ENCODE data around the gene RIMBP2.

RIMBP2 gene

DNA sequence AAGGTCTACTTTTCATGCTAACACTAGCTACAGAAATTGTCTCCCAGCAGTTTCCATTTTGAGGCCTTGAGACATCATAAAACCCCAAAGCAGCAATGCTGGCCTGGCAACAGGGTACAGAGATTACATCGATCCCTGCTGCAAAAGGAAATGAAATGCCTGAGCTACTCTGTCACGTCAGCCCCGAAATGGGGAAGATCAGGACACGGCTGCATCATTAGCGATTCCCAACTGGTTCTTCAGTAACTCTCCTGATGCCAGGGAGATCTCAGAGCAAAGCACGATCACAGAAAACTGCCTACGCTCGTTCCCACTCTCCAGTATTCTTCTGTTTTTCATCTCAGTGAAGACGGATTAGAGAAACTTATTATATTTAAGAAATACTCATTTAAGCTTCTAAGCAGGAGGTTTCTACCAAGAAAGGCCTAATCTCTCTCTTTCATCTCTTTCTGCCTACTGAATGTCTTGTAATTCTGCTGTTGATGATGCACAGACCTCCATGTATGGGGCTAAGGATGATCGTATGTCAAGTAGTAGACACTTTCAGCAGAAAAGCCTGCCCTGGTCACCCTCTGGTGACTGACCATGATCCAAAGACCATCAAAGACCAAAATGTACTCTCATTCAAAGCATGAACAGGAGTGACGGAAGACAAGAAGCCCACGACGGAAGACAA lies 168.5 kb downstream of the RIMBP2 start:
- Mint-ChIP-seq H3K36me3 (no peaks in the 10 kb centered on the region), H3K27ac (no peak overlapping the region), H3K9me3 (peaks cover 2% of the 10 kb centered on the region), H3K4me3 (no peak overlapping the region), H3K4me1 (no peaks in the 10 kb centered on the region), H3K27me3 (peaks cover 2% of the 10 kb centered on the region)
- DNase-seq (ENCODE audit: low spot score in 2 of 2) (no peak), ATAC-seq (ENCODE audit: low read depth) (no peak)

DNA sequence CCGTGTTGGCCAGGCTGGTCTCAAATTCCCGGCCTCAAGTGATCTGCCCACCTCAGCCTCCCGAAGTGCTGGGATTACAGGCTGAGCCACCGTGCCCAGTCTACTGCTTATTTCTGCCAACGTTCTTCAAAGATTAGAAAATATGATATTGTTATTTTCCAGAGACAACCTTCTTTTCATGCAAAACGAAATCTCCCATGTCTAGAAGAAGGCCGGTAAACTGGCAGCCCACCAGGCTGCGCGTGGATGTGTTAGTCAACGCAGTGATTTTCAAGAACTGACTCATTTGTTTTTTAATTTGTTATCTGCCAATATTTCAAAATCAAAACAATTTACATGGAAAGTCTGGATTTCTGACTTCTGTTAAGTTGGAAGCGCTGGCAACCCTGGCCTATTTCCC lies 169.6 kb downstream of the RIMBP2 start:
- no peak overlapping the region for H3K4me3 Mint-ChIP-seq
- DNase-seq (ENCODE audit: low spot score in 2 of 2): no peak
- no peak for ATAC-seq (ENCODE audit: low read depth)
- no peaks in the 10 kb centered on the region for H3K4me1 Mint-ChIP-seq
- peaks cover 5% of the 10 kb centered on the region for H3K9me3 Mint-ChIP-seq
- no peaks in the 10 kb centered on the region for H3K36me3 Mint-ChIP-seq
- peaks cover 2% of the 10 kb centered on the region for H3K27me3 Mint-ChIP-seq
- no peak overlapping the region for H3K27ac Mint-ChIP-seq

DNA sequence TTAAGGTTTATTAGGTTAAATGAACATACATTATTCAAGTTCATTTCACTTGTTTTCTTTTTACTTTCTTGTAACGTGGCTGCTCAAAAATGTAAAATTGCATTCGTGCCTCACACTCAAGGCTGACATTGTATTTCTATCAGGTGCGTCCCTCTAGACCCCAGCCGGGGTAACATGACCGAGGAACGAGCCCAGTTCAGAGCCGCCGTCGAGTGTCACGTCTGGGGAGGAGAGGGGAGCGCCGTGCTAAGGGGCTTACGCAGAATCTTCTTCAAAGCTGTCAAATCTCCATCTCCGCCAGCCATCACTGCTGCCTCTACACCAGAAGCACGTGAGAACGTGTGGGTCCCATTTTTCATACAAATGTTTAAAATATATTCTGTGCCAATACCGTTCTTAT lies 170.6 kb downstream of the RIMBP2 start:
- Mint-ChIP-seq H3K27me3 (peaks cover 2% of the 10 kb centered on the region), H3K36me3 (no peaks in the 10 kb centered on the region), H3K27ac (no peak overlapping the region), H3K4me3 (no peak overlapping the region), H3K9me3 (peaks cover 5% of the 10 kb centered on the region), H3K4me1 (no peaks in the 10 kb centered on the region)
- ATAC-seq (ENCODE audit: low read depth): no peak
- DNase-seq (ENCODE audit: low spot score in 2 of 2): no peak

DNA sequence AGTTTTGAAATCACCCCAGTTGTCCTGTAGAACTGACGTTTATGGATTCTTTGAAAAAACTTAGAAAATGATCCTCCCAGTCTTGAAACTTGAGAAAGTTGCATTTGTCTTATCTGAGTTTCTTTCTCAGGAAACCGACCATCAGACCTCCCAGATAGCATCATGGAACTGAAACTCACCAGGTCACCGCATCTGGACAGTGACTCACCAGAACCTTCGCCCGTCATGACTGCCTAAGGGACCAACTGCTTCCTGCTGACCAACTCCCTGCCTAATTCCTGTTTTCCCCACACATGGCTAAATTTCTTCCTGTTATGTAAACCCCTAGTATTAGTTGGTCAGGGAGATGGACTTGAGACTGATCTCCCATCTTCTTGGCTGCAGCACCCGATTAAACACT lies 175.7 kb downstream of the RIMBP2 start:
- ATAC-seq (ENCODE audit: low read depth) (no peak), DNase-seq (ENCODE audit: low spot score in 2 of 2) (no peak)
- no peaks in the 10 kb centered on the region for H3K27me3 Mint-ChIP-seq
- peaks cover 8% of the 10 kb centered on the region for H3K9me3 Mint-ChIP-seq
- H3K4me3 Mint-ChIP-seq: no peak overlapping the region
- H3K36me3 Mint-ChIP-seq: peaks cover 2% of the 10 kb centered on the region
- no peak overlapping the region for H3K27ac Mint-ChIP-seq
- no peaks in the 10 kb centered on the region for H3K4me1 Mint-ChIP-seq

DNA sequence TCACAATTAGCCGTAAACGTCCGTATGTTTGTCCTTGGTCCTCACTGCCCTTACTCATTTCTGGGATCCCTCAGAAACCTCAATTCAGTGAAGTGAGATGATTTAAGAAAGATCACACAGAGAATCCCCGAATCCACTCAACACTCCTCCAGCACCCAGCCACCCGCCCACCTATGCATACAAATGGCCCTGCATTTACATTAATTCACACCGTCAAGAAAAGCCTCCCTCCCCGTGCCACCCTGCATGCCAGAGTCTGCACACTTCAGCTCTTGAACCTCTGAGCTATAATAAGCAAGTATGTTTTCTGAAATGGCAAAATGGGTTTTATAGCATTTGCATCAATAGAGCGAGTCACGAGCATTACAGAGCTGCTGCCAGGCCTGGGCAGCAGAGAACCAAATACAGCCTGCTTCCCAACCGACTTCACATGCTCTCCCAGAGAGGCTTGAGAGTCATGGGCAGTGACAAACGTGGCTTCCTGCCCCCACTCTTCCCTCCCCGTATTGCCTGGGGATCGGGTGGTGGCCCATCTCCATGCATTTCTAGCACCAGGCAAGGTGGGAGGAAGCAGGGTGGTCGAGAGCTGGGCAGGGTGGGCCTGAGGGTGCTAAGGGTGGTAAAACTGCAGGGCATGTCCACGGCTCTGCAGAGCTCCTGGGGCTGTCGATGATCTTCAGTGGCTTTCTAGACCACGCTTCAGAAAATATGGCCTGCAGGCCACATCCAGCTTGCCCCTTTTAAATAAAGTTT lies 177.6 kb downstream of the RIMBP2 start:
- no peak overlapping the region for H3K4me3 Mint-ChIP-seq
- peaks cover 2% of the 10 kb centered on the region for H3K36me3 Mint-ChIP-seq
- H3K9me3 Mint-ChIP-seq: peaks cover 8% of the 10 kb centered on the region
- no peaks in the 10 kb centered on the region for H3K4me1 Mint-ChIP-seq
- no peak overlapping the region for H3K27ac Mint-ChIP-seq
- ATAC-seq (ENCODE audit: low read depth) (no peak), DNase-seq (ENCODE audit: low spot score in 2 of 2) (no peak)
- no peaks in the 10 kb centered on the region for H3K27me3 Mint-ChIP-seq

DNA sequence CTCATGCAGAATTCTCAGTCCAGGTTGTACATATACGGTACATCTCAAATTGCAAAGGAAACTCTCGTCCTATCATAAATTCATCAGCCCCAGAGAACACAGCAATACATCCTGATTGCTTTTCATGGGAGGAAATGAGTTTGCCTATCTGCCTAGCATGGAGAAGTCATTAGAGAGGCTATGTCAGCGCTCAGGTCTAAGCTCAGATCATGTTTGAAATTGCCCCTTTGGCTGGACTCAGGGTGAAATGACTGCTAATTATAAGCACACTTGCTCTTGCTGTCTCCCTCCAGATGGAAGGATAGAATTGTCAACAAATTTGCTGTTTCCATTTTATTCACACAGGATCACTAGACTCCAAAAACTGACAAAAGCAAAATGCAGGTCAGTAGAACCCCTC lies 178.4 kb downstream of the RIMBP2 start:
- no peak overlapping the region for H3K27ac Mint-ChIP-seq
- H3K4me1 Mint-ChIP-seq: no peaks in the 10 kb centered on the region
- no peak for DNase-seq (ENCODE audit: low spot score in 2 of 2)
- ATAC-seq (ENCODE audit: low read depth): no peak
- peaks cover 2% of the 10 kb centered on the region for H3K36me3 Mint-ChIP-seq
- no peaks in the 10 kb centered on the region for H3K27me3 Mint-ChIP-seq
- peaks cover 8% of the 10 kb centered on the region for H3K9me3 Mint-ChIP-seq
- H3K4me3 Mint-ChIP-seq: no peak overlapping the region

DNA sequence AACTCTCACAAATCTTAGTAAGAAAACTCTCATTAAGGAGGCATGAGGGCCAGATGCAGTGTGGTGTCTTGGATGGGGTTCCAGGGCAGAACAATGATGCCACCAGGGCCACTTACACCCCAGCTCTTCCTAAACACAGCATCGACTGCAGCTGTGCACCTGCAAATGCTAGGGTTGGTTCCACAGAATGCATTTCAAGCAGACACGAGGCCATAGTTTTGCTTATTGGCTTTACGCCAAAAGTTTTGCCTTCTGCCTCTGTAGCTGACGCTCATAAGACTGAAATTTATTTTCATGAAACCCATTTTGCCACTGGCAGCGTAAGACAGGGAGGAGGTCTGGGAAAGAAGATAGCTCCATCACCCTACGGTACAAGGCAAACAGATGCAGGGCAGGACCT lies 179.0 kb downstream of the RIMBP2 start:
- DNase-seq (ENCODE audit: low spot score in 2 of 2) (no peak), ATAC-seq (ENCODE audit: low read depth) (no peak)
- Mint-ChIP-seq H3K4me1 (no peaks in the 10 kb centered on the region), H3K27ac (no peak overlapping the region), H3K4me3 (no peak overlapping the region), H3K36me3 (peaks cover 2% of the 10 kb centered on the region), H3K27me3 (no peaks in the 10 kb centered on the region), H3K9me3 (peaks cover 7% of the 10 kb centered on the region)

DNA sequence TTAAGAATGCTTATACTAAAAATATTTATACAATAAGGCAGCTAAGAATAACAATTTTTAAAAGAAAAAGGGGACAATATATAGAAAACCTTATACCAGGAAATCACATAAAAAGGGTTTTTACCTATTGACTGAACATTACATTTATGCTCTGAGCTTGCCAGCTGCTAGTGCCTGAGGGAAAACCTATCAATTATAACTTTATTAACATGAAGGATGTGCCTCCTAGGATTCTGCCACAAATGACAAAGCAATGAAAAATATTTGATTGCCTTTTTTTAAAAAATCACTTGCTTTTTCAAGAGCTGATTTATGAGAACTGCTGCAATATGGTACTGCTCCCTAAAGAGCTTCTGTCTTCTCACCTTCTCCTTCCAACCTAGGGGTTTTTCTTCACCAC lies 185.7 kb downstream of the RIMBP2 start:
- no peak overlapping the region for H3K27ac Mint-ChIP-seq
- ATAC-seq (ENCODE audit: low read depth): no peak
- no peak for DNase-seq (ENCODE audit: low spot score in 2 of 2)
- peaks cover 2% of the 10 kb centered on the region for H3K27me3 Mint-ChIP-seq
- H3K4me1 Mint-ChIP-seq: no peaks in the 10 kb centered on the region
- H3K9me3 Mint-ChIP-seq: no peaks in the 10 kb centered on the region
- no peaks in the 10 kb centered on the region for H3K36me3 Mint-ChIP-seq
- H3K4me3 Mint-ChIP-seq: no peak overlapping the region

DNA sequence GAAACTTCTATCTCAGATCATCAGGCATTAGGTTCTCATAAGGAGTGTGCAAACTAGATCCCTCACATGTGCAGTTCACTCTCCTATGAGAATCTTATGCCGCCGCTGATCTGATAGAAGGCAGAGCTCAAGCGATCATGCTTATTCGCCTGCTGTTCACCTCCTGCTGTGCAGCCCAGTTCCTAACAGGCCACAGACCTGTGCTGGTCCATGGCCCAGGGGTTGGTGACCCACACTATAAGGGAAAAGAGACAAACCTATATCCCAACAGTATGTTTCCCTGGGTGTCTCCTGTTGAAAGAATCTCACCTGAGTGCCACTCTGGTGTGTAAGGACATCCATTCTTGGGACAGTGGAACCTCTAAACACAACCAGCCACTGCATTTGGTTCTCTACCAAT lies 186.3 kb downstream of the RIMBP2 start:
- Mint-ChIP-seq H3K36me3 (no peaks in the 10 kb centered on the region), H3K27me3 (peaks cover 2% of the 10 kb centered on the region), H3K4me1 (no peaks in the 10 kb centered on the region), H3K27ac (no peak overlapping the region), H3K4me3 (no peak overlapping the region), H3K9me3 (no peaks in the 10 kb centered on the region)
- DNase-seq (ENCODE audit: low spot score in 2 of 2) (no peak), ATAC-seq (ENCODE audit: low read depth) (no peak)

DNA sequence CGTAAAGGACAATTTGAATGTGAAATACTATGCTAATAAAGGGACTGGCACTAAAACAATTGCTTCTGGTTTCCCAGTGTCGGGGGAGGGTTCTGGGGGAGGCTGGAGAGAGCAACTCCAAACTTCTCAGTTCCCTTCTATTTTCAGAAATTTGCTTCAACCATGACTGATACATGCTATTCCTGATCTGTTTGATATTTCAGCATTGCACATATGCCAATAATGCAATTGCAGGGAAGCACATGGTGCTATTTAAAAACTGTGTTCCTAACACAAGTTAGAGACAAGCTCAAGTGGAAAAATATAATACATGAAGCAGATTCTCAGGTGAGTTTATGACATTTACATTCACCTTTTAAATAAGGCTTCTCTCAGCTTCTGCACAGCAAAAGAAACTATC lies 188.9 kb downstream of the RIMBP2 start:
- peaks cover 4% of the 10 kb centered on the region for H3K27me3 Mint-ChIP-seq
- ATAC-seq (ENCODE audit: low read depth): no peak
- no peak for DNase-seq (ENCODE audit: low spot score in 2 of 2)
- no peaks in the 10 kb centered on the region for H3K36me3 Mint-ChIP-seq
- H3K9me3 Mint-ChIP-seq: no peaks in the 10 kb centered on the region
- H3K4me3 Mint-ChIP-seq: no peak overlapping the region
- no peaks in the 10 kb centered on the region for H3K4me1 Mint-ChIP-seq
- no peak overlapping the region for H3K27ac Mint-ChIP-seq

DNA sequence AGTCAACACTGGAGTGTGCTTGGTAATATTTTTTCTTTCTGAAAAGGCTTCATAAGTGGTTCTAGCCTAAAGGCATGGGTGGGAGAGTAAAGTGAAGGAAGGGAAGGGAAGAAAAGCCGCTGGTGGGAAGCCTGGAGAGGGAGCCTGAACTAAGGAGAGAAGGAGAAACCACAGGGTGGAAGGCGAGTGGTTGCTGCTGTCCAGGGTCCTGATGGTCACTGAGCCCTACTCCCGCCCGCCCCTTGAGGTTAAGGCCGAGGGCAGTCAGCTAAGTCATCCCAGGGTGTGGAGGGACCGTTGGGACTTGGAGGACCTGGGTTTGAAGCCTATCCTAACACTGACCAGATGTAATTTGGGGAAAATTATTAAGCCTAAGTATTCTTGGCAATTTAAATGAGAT lies 189.3 kb downstream of the RIMBP2 start:
- Mint-ChIP-seq H3K4me3 (no peak overlapping the region), H3K36me3 (no peaks in the 10 kb centered on the region), H3K4me1 (no peaks in the 10 kb centered on the region), H3K27me3 (peaks cover 4% of the 10 kb centered on the region), H3K9me3 (no peaks in the 10 kb centered on the region), H3K27ac (no peak overlapping the region)
- no peak for DNase-seq (ENCODE audit: low spot score in 2 of 2)
- ATAC-seq (ENCODE audit: low read depth): no peak

DNA sequence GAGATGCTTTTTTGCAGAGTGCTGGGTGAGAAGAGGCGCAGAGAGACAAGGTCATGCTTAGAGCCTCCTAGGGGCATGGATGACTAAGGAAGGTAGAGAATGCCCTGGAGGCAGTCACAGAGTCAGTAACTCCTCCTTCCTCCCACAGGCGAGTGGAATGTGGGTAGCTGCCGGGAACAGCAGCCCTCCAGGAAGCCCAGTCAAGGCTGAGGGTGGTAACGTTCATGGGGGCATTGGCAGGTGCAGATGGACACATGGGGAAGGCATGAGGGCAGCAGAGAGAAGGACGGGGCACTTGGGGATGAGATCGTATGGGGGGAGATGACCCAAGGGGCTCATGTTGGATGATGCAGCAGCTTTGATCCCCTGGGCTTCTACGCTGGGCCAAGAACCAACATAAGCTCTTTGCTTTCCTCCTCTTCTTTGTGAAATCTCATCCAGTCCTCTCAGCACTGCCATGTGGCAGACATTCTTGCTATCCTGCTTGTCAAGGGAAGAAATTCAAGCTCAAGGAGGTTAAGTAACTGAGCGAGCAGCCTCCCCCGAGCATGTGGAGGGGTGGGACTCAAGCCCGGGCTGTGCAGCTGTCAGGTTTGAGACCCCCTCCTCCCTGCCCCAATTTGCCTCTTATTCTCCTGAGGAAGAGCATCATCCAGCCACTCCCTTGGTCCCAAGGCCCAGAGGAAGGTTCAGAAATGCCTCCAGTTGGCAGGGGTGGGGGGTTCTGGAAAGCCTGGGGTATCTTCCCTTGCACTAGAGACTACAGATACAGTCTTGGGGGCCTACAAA lies 190.5 kb downstream of the RIMBP2 start:
- Mint-ChIP-seq H3K4me1 (no peaks in the 10 kb centered on the region), H3K4me3 (no peak overlapping the region), H3K9me3 (no peaks in the 10 kb centered on the region), H3K27me3 (peaks cover 4% of the 10 kb centered on the region), H3K36me3 (no peaks in the 10 kb centered on the region), H3K27ac (no peak overlapping the region)
- ATAC-seq (ENCODE audit: low read depth) (no peak), DNase-seq (ENCODE audit: low spot score in 2 of 2) (no peak)

DNA sequence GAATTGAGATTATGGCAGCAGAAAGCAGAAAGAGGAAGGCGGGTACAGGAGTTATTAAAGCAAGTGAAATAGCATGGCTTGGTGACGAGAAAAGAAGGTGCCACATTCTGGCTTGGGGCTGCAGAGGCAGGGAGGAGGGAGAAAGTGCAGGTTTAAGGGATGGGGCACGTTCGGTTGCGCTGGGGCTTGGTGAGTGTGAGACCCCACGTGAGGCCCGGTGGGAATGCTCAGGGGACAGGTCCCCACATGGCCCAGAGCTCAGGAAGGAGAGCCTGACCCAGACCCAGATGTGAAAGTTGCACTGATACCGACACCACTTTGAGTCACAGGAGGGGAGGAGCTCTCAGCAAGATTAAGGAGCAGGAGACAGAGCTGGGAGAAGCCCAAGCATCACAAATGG lies 191.3 kb downstream of the RIMBP2 start:
- DNase-seq (ENCODE audit: low spot score in 2 of 2) (no peak), ATAC-seq (ENCODE audit: low read depth) (no peak)
- Mint-ChIP-seq H3K27me3 (peaks cover 4% of the 10 kb centered on the region), H3K9me3 (no peaks in the 10 kb centered on the region), H3K4me3 (no peak overlapping the region), H3K36me3 (no peaks in the 10 kb centered on the region), H3K4me1 (no peaks in the 10 kb centered on the region), H3K27ac (no peak overlapping the region)

DNA sequence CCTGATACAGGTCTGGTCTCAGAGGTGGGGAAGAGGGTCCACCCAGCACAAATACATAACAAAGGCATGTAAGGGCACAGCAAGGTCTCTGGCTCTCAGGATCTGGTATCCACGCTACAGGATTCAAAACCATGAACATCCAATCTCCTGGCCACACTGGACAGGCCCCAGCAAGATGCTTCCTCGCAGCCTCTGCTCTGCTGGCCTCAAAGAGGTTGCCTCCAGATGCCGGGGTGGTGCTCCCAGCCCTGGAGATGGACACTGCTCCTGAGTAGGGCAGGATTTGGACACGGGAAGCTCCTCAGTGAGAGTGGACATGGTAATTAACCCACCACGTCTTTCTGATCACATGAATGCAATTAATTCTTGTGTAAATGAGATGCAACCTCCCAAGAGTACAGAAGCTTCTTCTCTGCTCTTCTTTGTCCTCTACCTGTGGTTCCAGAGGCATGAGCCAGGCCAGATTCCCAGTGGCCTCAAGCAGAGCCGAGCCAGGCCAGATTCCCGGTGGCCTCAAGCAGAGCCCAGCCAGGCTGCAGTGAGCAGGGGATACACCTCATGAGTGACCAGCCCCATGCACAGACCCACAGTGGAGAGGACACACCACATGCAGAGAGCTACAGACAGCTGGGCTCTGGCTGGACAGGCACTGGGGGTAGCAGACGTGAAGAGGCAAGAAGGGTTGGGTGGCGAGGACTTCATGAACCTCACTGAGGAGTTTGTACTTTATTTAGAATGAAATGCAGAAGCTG lies 192.1 kb downstream of the RIMBP2 start:
- Mint-ChIP-seq H3K4me1 (no peaks in the 10 kb centered on the region), H3K27ac (no peak overlapping the region), H3K36me3 (no peaks in the 10 kb centered on the region), H3K4me3 (no peak overlapping the region), H3K9me3 (no peaks in the 10 kb centered on the region), H3K27me3 (peaks cover 2% of the 10 kb centered on the region)
- no peak for DNase-seq (ENCODE audit: low spot score in 2 of 2)
- ATAC-seq (ENCODE audit: low read depth): no peak
